H9 (cell line): ENCODE measurements around the gene CDS2. TPM values are rescaled to one million over a fixed set of nuclear protein-coding genes. Genes with fewer than 3 reads are reported as not detected.
A peak's percentile ranks its signal among the peaks of the same experiment; 100 is the strongest.

ENCODE experiments used
- DNase-seq: peaks from one replicate; pipeline ENCODE4 v3.0.0-alpha.2; 2017
- H2AFZ ChIP-seq: one replicate; pipeline ENCODE4 v1.6.1; 2013; ENCODE audit warnings: mild to moderate bottlenecking, low read length, control low read depth, moderate library complexity
- H2AK5ac ChIP-seq: 2 replicates; pipeline ENCODE4 v1.6.1; 2013; ENCODE audit warnings: low read length, control low read depth, mixed read lengths; ENCODE audit not compliant: insufficient read length
- H2BK120ac ChIP-seq: one replicate; pipeline ENCODE4 v1.6.1; 2013; ENCODE audit warnings: low read depth, mild to moderate bottlenecking, low read length, control low read depth, inconsistent platforms; ENCODE audit not compliant: poor library complexity, severe bottlenecking
- H2BK12ac ChIP-seq: 2 replicates; pipeline ENCODE4 v1.6.1; 2013; ENCODE audit warnings: low read length, control low read depth, mixed read lengths, low read depth; ENCODE audit not compliant: insufficient read length
- H2BK15ac ChIP-seq: 2 replicates; pipeline ENCODE4 v1.6.1; 2013; ENCODE audit warnings: low read depth, low read length, control low read depth
- H2BK20ac ChIP-seq: one replicate; pipeline ENCODE4 v1.6.1; 2013; ENCODE audit warnings: low read depth, mild to moderate bottlenecking, low read length, control low read depth, inconsistent platforms; ENCODE audit not compliant: poor library complexity, severe bottlenecking
- H2BK5ac ChIP-seq: 2 replicates; pipeline ENCODE4 v1.6.1; 2013; ENCODE audit warnings: low read length, control low read depth, mixed read lengths; ENCODE audit not compliant: insufficient read length
- H3K14ac ChIP-seq: 2 replicates; pipeline ENCODE4 v1.6.1; 2013; ENCODE audit warnings: low read length, control low read depth; ENCODE audit not compliant: insufficient read depth
- H3K18ac ChIP-seq: 2 replicates; pipeline ENCODE4 v1.6.1; 2013; ENCODE audit warnings: low read depth, mild to moderate bottlenecking, mixed read lengths, low read length, control low read depth; ENCODE audit not compliant: insufficient read length
- H3K23ac ChIP-seq: 2 replicates; pipeline ENCODE4 v1.6.1; 2013; ENCODE audit warnings: low read length, control low read depth, mixed read lengths, low read depth; ENCODE audit not compliant: insufficient read length
- H3K23me2 ChIP-seq: 2 replicates; pipeline ENCODE4 v1.6.1; 2013; ENCODE audit warnings: low read depth, mild to moderate bottlenecking, mixed read lengths, low read length, control low read depth; ENCODE audit not compliant: insufficient read length, poor library complexity, severe bottlenecking
- H3K27ac ChIP-seq: 2 replicates; pipeline ENCODE4 v1.5.1; 2013; ENCODE audit warnings: low read length, control low read depth, mixed read lengths, low read depth; ENCODE audit not compliant: insufficient read length
- H3K27me3 ChIP-seq: 2 replicates; pipeline ENCODE4 v1.6.1; 2013; ENCODE audit warnings: low read length, control low read depth, inconsistent platforms; ENCODE audit not compliant: insufficient read depth
- H3K4ac ChIP-seq: 2 replicates; pipeline ENCODE4 v1.6.1; 2013; ENCODE audit warnings: low read depth, mild to moderate bottlenecking, control low read depth, inconsistent platforms, low read length, moderate library complexity
- H3K4me1 ChIP-seq: 2 replicates; pipeline ENCODE4 v1.6.1; 2013; ENCODE audit warnings: low read length, control low read depth, inconsistent platforms; ENCODE audit not compliant: insufficient read depth
- H3K4me2 ChIP-seq: 2 replicates; pipeline ENCODE4 v1.6.1; 2013; ENCODE audit warnings: low read length, control low read depth, mixed read lengths; ENCODE audit not compliant: insufficient read length, insufficient read depth
- H3K56ac ChIP-seq: 2 replicates; pipeline ENCODE4 v1.6.1; 2013; ENCODE audit warnings: low read depth, mild to moderate bottlenecking, mixed read lengths, low read length, control low read depth; ENCODE audit not compliant: insufficient read length
- H3K79me1 ChIP-seq: 2 replicates; pipeline ENCODE4 v1.6.1; 2013; ENCODE audit warnings: low read depth, mild to moderate bottlenecking, moderate library complexity, low read length, control low read depth, inconsistent platforms; ENCODE audit not compliant: insufficient read depth, poor library complexity, severe bottlenecking
- H3K79me2 ChIP-seq: 2 replicates; pipeline ENCODE4 v1.6.1; 2013; ENCODE audit warnings: low read length, control low read depth, inconsistent platforms; ENCODE audit not compliant: insufficient read depth
- H3K9ac ChIP-seq: 2 replicates; pipeline ENCODE4 v1.6.1; 2013; ENCODE audit warnings: low read length, control low read depth, mixed read lengths; ENCODE audit not compliant: insufficient read length; ENCODE audit errors: extremely low read depth
- H3K9me3 ChIP-seq: one replicate; pipeline ENCODE4 v1.6.1; 2013; ENCODE audit warnings: low read depth, low read length, inconsistent platforms; ENCODE audit not compliant: control insufficient read depth
- H3T11ph ChIP-seq: one replicate; pipeline ENCODE4 v1.6.1; 2013; ENCODE audit warnings: mild to moderate bottlenecking, low read length, control low read depth, inconsistent platforms
- H4K20me1 ChIP-seq: one replicate; pipeline ENCODE4 v1.6.1; 2013; ENCODE audit not compliant: control insufficient read depth, insufficient read length, insufficient read depth
- H4K5ac ChIP-seq: 2 replicates; pipeline ENCODE4 v1.6.1; 2013; ENCODE audit warnings: low read depth, mild to moderate bottlenecking, mixed read lengths, low read length, control low read depth; ENCODE audit not compliant: insufficient read length
- H4K8ac ChIP-seq: replicated peaks from 2 replicates; pipeline ENCODE4 v1.6.1; 2013; ENCODE audit warnings: low read length, control low read depth, mixed read lengths, low read depth; ENCODE audit not compliant: insufficient read length
- H4K91ac ChIP-seq: 2 replicates; pipeline ENCODE4 v1.6.1; 2013; ENCODE audit warnings: low read depth, mild to moderate bottlenecking, moderate library complexity, mixed read lengths, low read length, control low read depth; ENCODE audit not compliant: insufficient read length
- H3K27ac Mint-ChIP-seq, 3 experiments: 2 replicates in 2 of 3; 3 replicates in 1 of 3; pipeline ENCODE4 v1.8.0; 2020 to 2021; ENCODE audit warnings: mixed read lengths in 3 of 3, mild to moderate bottlenecking in 1 of 3, moderate library complexity in 1 of 3
- H3K27me3 Mint-ChIP-seq: 2 replicates; pipeline ENCODE4 v1.8.0; 2021; ENCODE audit warnings: low read depth, mild to moderate bottlenecking, moderate library complexity, mixed read lengths
- H3K36me3 Mint-ChIP-seq, 3 experiments: 2 replicates in 2 of 3; 3 replicates in 1 of 3; pipeline ENCODE4 v1.8.0; 2020 to 2021; ENCODE audit warnings: low read depth in 3 of 3, mixed read lengths in 3 of 3; ENCODE audit not compliant: insufficient read depth in 1 of 3
- H3K4me1 Mint-ChIP-seq, 2 experiments: 2 replicates each; pipeline ENCODE4 v1.8.0; 2020; ENCODE audit warnings: mixed read lengths in 2 of 2
- H3K4me3 Mint-ChIP-seq, 2 experiments: 2 replicates in 1 of 2; 3 replicates in 1 of 2; pipeline ENCODE4 v1.8.0; 2020 to 2021; ENCODE audit warnings: mild to moderate bottlenecking in 2 of 2, mixed read lengths in 2 of 2, moderate library complexity in 1 of 2
- H3K9me3 Mint-ChIP-seq, 2 experiments: 2 replicates in 1 of 2; 3 replicates in 1 of 2; pipeline ENCODE4 v1.8.0; 2020; ENCODE audit warnings: mild to moderate bottlenecking in 2 of 2, mixed read lengths in 2 of 2, moderate library complexity in 1 of 2
- WGBS: extraction: QIAGEN DNeasy Blood & Tissue Kit; methylation state at CpG from one replicate; pipeline ENCODE4 v1.1.7; 2013; ENCODE audit warnings: missing lambda C conversion rate, low lambda C conversion rate, mixed read lengths; ENCODE audit not compliant: insufficient read length; ENCODE audit errors: extremely low coverage; 5-methylcytosine and 5-hydroxymethylcytosine counted together
- total RNA-seq: library from RNA; stranded (reverse); gene quantifications from 2 replicates; pipeline ENCODE4 v1.2.1, GENCODE V29; 2021
- TF ChIP-seq, protein P1 (sequence below): fragments of 200-600 bp; sonication (generic); conservative IDR thresholded peaks from 3 replicates; pipeline ENCODE4 v1.8.0; 2021; ENCODE audit warnings: antibody characterized with exemption, mild to moderate bottlenecking

The CDS2 gene
- total RNA-seq, 1 experiment from 2014 or later: 63.2 TPM

DNA sequence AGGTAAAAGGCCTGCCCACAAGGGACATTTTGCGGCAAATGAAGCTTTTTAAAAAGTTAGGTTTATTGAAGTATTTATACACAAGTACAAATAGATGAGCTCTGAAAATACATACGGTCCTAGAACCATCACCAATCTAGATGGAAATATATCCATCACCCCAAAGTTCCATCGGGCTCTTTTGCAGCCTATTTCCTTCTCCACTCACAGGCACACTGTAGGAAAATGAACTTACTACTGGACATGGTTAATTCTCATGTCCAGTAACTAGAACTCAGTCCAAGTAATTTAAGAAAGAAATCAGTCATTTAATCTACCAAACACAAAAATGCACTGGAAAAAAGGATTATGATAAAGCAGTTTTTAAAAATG, 13.2 kb upstream of the CDS2 start:
- Histone ChIP-seq H2BK120ac (no peak overlapping the region), H3K4me1 (no peaks in the 10 kb centered on the region), H3K79me2 (peaks cover 18% of the 10 kb centered on the region; the same call in 1 of the 2 replicates), H3K4ac (no peak overlapping the region), H3K23me2 (peaks cover 10% of the 10 kb centered on the region), H2BK15ac (no peak overlapping the region), H4K20me1 (no peaks in the 10 kb centered on the region), H4K5ac (peak overlapping the region; percentile 43), H2AK5ac (no peak overlapping the region), H4K8ac (no peak overlapping the region), H3K79me1 (no peaks in the 10 kb centered on the region), H3K4me2 (peak overlapping the region; percentile 92), H3T11ph (no peak overlapping the region), H3K18ac (peak overlapping the region; percentile 93), H3K9me3 (no peaks in the 10 kb centered on the region), H2BK5ac (no peak overlapping the region), H3K14ac (no peak overlapping the region), H2BK12ac (no peak overlapping the region), H3K27ac (peak overlapping the region; percentile 70), H4K91ac (no peak overlapping the region), H3K56ac (no peak overlapping the region), H2BK20ac (no peak overlapping the region), H3K9ac (peak overlapping the region; percentile 94), H2AFZ (no peak overlapping the region), H3K27me3 (no peaks in the 10 kb centered on the region), H3K23ac (no peak overlapping the region)
- Mint-ChIP-seq H3K4me1 (peaks cover 20 to 30% of the 10 kb centered on the region in 2 experiments), H3K36me3 (peaks cover 39 to 72% (median 62%) of the 10 kb centered on the region in 3 experiments), H3K27me3 (no peaks in the 10 kb centered on the region; the same call in 1 of the 2 replicates), H3K27ac (peak overlapping the region; percentile 74 to 96 (median 96); a peak in 5 of 7 replicates), H3K4me3 (peak overlapping the region; percentile 94 to 95), H3K9me3 (no peaks in the 10 kb centered on the region; a peak in 1 of 5 replicates)
- DNase-seq: no peak
- no CpG with 5 or more reads among the region's 3 CpGs for WGBS
- TF ChIP-seq, protein P1, sequence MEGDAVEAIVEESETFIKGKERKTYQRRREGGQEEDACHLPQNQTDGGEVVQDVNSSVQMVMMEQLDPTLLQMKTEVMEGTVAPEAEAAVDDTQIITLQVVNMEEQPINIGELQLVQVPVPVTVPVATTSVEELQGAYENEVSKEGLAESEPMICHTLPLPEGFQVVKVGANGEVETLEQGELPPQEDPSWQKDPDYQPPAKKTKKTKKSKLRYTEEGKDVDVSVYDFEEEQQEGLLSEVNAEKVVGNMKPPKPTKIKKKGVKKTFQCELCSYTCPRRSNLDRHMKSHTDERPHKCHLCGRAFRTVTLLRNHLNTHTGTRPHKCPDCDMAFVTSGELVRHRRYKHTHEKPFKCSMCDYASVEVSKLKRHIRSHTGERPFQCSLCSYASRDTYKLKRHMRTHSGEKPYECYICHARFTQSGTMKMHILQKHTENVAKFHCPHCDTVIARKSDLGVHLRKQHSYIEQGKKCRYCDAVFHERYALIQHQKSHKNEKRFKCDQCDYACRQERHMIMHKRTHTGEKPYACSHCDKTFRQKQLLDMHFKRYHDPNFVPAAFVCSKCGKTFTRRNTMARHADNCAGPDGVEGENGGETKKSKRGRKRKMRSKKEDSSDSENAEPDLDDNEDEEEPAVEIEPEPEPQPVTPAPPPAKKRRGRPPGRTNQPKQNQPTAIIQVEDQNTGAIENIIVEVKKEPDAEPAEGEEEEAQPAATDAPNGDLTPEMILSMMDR: no peak
